ENCODE measurements around the gene RUBCNL. TPM values are rescaled to one million over a fixed set of nuclear protein-coding genes. Genes with fewer than 3 reads are reported as not detected.

The RUBCNL gene
- total and polyA plus RNA-seq, 2 donors (not counting 3 experiments of a cell fraction or from before 2014, with no cell fraction given), result not detected

GRCh38 chr13:46379611-46380010 is 7.4 kb downstream of the RUBCNL start:
- intact Hi-C loops (cut with micrococcal nuclease), result no loop called here

More at GRCh38 chr13:46379611-46380010, 7.4 kb downstream of the RUBCNL start:
- Histone ChIP-seq H3K27me3 (ENCODE audit: control insufficient read depth in 2 of 2, insufficient read depth in 2 of 2, low read length in 2 of 2) (peaks cover 0 to 3% of the 10 kb centered on the region in 2 experiments), H3K27ac (ENCODE audit: insufficient read depth, low read depth, low read length) (no peak overlapping the region), H3K9ac (replicated peaks; ENCODE audit: extremely low read depth, insufficient read depth, low read length) (no peak overlapping the region), H3K4me3 (replicated peaks in 1 of 3; ENCODE audit: insufficient read depth in 1 of 3, low read depth in 1 of 3, low read length in 3 of 3) (no peak overlapping the region), H2AFZ (ENCODE audit: low read depth, low read length) (no peak overlapping the region), H3K36me3 (ENCODE audit: control insufficient read depth in 2 of 2, extremely low read depth in 1 of 2, insufficient read depth in 2 of 2, low read length in 2 of 2) (no peaks in the 10 kb centered on the region), H3K4me1 (ENCODE audit: control insufficient read depth, extremely low read depth, insufficient read depth, low read length) (no peaks in the 10 kb centered on the region), H3K9me3 (replicated peaks; ENCODE audit: control insufficient read depth, insufficient read depth, low read length) (no peaks in the 10 kb centered on the region), H4K20me1 (replicated peaks; ENCODE audit: control insufficient read depth, extremely low read depth, insufficient read depth, low read length) (no peaks in the 10 kb centered on the region), H3K4me2 (ENCODE audit: insufficient read depth, low read length) (no peak overlapping the region), H3K9me1 (replicated peaks; ENCODE audit: control insufficient read depth, extremely low read depth, insufficient read depth, low read length) (no peaks in the 10 kb centered on the region), H3K79me2 (ENCODE audit: control insufficient read depth, insufficient read depth, low read length) (no peaks in the 10 kb centered on the region)
- no peak for DNase-seq (ENCODE audit: low read depth, low spot score)
- FAIRE-seq, result no peak
- no TSS peak for BruUV-seq (replicated peaks)
- TF ChIP-seq CTCF (IDR thresholded peaks at IDR 0.05; ENCODE audit: extremely low read depth in 1 of 2, insufficient read depth in 1 of 2, low read depth in 1 of 2, low read length in 2 of 2), result no peak
- TF ChIP-seq POLR2A (IDR thresholded peaks at IDR 0.05; ENCODE audit: low read depth, low read length), result no peak
- TF ChIP-seq MYC (IDR thresholded peaks at IDR 0.05; ENCODE audit: low read depth, low read length), result no peak
- TF ChIP-seq POLR2AphosphoS5 (IDR thresholded peaks at IDR 0.05; ENCODE audit: insufficient read depth, low read depth, low read length), result no peak
- no peak for TF ChIP-seq FOS (IDR thresholded peaks at IDR 0.05; ENCODE audit: borderline replicate concordance, insufficient read depth, low read length)
- TF ChIP-seq EZH2 (IDR thresholded peaks at IDR 0.05; ENCODE audit: borderline replicate concordance, low read depth, low read length, severe bottlenecking), result no peak
- no peak for TF ChIP-seq MAX (IDR thresholded peaks at IDR 0.05; ENCODE audit: insufficient read depth, insufficient read length)
- no peak for TF ChIP-seq GATA2 (IDR thresholded peaks at IDR 0.05; ENCODE audit: insufficient read depth, insufficient read length, low read depth, low read length)
- TF ChIP-seq JUN (IDR thresholded peaks at IDR 0.05; ENCODE audit: borderline replicate concordance, insufficient read depth, insufficient read length, low read depth), result no peak
- ChIA-PET POLR2A (no interaction called here), CTCF (no interaction called here)
- dilution Hi-C loops (cut with MboI; ENCODE audit: extremely low pct_ligation_motif_present, low sequenced_read_pairs), result no loop called here
